Stimulated activated CD8-positive, alpha-beta memory T cell treated with anti-CD3 and anti-CD28 coated beads, Interleukin-12 subunit alpha, Interleukin-12 subunit beta, amount 100 ng/mL, for 1 hour (primary cell): Measurements from ENCODE around the gene CHD5.
"Not testable (repeated sequence)": the region's sequence is repeated elsewhere in the genome, so short reads cannot be mapped to it uniquely, and the experiment has no call there.

Experiments used
- DNase-seq: peaks from one replicate; pipeline ENCODE4 v3.0.0-alpha.2; 2020; ENCODE audit warnings: low read depth

CHD5 gene

DNA sequence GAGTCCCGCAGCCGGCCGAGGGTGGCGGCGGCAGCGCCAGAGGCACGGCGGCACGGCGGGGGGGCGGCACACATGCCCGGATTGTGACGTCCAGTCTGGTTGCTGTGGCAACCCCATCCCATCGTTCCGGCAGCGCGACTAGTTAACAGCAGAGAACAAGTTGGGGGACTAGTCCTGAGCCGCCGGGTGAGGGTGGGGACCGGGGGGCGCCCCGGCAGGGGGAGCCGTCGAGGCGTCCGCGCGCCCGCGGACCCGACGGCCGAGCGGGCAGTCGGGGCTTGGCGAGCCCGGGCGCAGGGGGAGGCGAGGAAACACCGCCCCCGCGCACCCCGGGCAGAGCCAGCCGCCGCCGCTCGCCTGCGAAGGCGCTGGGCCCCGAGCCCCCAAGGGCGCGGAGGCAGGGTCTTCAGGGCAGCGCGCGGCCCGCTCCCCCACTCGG, at the start of gene CHD5:
TSS of gene CHD5 (minus strand) at position 54 of the 439 bp plus-strand sequence. CDS start 298 bp downstream, outside the sequence.
- DNase-seq, result no peak

DNA sequence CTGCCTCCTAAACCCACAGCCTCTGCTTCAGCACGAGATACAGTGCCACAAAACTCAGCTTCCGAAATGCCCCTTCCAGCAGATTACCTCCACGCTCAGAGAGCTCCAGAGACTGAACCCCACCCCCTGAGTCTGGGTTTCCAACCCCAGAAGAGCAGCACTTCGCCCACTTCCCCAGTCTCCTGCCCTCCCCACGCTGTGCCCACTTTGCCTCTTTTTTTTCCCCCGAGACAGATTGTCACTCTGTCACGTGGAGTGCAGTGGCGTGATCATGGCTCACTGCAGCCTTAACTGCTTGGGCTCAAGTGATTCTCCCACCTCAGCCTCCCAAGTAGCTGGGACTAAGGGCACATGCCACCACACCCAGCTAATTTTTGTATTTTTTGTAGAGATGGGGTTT, 45.5 kb upstream of the CHD5 start:
- no peak for DNase-seq

DNA sequence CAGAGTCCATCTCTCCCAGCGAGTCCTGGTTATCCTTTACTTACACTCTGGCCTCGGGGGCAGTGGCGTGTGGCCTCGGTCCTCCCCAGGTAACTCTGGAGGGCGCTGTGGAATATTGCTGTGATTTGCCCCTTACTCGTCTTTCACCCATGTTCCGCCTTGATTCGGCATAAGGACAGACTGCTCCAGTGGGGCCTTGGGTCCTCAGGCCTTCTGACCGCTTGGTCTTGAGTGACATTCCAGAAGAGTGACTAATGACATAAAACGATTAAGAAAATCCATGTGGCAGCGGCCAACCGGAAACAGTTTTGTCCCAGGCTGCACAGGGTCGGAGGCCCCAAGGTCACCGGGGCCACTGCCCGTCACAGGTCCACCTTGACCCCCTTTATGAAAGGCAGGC, 44.6 kb upstream of the CHD5 start:
- no peak for DNase-seq

DNA sequence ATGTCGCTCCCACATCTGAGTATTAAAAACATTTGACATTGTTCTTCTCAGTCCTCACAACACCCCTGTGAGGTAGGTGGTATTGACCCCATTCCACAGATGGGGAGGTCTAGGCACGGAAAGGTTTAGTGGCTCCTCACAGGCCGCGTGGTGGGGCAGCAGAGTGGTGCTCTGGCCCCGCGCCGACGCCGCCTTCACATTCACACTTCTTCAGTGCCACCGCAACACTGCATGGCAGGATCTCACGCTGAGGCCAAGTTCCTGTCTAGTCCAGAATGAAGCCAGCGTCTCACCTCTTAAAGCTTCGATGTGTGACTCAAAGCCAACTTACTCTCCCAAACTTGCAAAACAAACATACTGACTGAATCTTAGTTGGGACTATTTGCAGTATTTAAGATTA, 43.5 kb upstream of the CHD5 start:
- no peak for DNase-seq

DNA sequence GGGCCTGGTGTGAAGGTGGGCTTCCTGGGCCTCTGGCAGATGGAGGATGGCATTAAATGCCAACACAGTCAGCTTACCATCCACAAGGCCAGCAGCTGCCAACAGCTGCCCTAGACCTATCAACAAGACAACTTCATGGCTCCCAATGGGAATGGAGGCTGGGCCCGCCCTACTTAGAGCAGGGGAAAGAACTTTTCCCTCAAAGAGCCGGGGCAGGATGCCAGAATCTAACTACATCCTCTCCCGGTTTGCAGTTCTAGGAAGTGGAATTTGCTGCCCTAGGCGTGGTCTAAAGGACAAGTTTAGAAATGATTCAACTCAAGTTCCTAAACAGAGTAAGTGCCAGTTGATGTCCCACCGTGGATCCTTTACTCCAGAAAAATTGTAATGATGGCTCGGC, 42.5 kb upstream of the CHD5 start:
- no peak for DNase-seq

DNA sequence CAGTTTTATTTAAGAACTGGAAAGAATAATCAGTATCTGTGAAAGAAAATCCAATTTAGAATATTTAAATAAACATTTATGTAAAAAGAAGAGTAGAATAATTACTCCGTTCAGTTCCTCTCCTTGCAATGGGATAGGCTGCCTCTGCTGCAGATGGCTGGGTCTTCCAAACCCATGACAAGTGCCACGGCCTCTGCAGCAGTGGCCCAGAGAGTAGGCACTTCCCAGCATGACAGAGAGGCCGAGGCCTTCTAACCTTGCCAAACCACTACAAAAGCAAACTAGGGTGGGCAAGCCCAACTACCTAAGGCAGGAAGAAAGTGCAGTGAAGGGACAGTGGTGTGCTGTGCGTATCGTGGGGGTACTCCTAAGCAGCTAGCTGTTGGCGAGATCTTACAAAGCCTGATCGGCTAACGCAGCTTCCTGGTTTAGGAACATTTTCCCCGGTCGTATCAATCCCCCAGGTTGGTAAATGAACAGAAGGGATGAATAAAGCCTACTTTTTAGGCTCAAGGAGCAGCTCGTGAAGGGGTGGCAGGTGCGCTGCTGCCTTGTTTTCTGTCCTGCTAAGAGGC, 41.2 kb upstream of the CHD5 start:
- DNase-seq, result no peak

DNA sequence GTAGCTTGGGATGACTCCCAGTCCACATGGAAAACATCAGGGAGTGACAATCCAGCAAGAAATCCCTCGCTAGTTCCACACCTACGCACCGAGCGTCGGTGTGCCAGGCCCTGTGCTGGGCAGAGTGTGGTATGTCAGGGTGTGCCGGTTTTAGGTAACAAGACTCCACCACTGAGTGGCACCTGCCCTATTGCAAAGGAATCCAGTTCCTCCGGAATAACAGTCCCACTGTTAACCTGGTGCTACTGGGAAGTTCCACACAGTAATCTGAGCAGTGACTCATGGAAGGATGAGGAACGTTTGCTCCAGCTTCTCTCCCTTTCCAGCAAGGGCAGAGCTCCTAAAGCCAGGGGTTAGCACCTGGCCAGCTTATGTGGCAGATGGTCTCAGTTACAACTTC, 40.1 kb upstream of the CHD5 start:
- DNase-seq, result no peak

DNA sequence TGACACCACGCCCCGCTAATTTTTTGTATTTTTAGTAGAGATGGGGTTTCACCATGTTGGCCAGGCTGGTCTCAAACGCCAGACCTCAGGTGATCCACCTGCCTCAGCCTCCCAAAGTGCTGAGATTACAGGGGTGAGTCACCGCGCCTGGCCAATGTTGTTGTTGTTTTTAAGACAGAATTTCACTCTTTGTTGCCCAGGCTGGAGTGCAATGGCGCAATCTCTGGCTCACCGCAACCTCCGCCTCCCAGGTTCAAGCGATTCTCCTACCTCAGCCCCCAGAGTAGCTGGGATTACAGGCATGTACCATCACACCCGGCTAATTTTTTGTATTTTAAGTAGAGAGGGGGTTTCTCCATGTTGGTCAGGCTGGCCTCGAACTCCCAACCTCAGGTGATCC, 39.5 kb upstream of the CHD5 start:
- not testable (repeated sequence) for DNase-seq

DNA sequence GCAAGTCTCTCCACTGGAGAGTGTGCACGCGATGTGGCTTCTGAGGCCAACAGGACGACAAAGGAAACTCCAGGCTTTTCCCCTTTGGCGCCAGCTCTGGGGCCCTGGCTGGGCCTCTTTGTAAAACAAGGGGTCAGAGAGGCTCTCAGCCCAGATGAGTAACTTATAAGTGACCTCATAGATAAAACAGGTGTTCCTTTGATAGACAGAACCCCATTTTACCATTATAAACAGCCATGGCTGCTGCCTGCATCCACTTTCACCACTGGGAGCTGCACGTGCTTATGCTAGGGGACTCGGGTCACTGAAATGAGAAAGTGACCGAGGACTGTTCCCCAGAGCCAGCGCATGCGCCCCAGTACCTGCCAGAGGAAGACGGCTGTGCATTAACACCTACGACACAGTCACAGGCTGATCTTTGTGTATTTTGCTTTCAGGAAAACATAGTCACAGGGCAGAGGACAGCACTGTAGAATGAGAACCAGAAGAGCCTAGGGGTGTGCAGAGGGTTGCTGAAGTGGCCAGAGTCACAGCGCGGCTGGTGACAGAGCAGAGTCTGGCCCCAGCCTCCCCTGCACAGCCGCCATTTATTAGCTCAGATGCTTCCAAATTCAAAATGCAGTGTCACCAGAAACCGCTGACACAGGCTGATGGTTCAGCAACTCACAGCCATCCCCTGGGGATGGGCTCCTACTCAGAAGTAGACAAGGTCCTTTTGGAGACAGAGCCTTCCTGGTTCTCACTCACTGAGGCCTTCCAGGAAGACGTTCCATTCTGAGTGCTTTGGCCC, 38.4 kb upstream of the CHD5 start:
- no peak for DNase-seq

DNA sequence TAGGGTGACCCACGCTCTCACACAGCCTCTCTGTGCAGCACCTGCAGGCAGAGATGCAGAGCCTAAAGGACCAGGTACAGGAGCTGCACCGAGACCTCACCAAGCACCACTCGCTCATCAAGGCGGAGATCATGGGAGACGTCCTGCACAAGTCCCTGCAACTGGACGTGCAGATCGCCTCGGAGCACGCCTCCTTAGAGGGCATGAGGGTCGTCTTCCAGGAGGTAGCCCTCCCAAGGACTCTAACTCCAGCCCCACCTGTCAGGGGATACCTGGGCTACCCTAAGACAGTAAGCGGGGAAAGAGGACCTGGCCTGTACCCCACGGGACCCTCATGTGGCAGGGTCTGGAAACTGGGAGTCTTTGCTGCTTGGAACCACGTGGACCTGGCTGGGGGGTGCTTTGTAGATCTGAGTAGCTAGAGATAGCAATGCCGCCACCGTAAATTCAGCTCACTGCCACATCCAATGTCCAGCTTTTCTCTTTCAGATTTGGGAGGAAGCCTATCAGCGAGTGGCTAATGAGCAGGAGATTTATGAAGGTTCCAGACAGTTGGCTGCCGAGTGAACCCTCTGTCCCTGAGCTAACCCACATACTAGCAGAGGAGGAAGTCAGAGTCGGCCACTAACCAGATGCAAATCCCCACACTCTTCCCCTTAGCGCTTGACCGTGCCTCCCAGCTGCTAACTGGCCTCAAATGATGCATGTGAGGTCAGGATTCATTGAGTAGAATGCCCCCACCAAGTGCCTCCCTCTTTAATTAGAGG, 32.3 kb upstream of the CHD5 start:
- DNase-seq, result no peak

DNA sequence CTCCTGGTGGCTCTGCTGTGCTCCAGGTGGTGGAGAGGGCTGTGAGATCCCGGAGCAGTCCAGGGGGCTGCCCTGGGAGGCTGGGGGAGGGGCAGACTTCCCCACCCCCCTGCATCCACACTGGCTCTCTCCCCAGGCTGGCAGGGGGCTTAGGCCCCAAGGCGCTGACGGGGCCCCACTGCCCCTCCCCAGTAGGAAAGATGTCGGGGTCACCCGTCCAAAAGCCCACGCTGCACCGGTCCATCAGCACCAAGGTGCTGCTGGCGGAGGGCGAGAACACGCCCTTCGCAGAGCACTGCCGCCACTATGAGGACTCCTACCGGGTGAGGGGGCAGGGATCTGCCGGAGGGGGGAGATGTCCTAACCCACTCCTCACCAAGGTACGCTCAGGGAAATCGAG, 31.6 kb upstream of the CHD5 start:
- no peak for DNase-seq

DNA sequence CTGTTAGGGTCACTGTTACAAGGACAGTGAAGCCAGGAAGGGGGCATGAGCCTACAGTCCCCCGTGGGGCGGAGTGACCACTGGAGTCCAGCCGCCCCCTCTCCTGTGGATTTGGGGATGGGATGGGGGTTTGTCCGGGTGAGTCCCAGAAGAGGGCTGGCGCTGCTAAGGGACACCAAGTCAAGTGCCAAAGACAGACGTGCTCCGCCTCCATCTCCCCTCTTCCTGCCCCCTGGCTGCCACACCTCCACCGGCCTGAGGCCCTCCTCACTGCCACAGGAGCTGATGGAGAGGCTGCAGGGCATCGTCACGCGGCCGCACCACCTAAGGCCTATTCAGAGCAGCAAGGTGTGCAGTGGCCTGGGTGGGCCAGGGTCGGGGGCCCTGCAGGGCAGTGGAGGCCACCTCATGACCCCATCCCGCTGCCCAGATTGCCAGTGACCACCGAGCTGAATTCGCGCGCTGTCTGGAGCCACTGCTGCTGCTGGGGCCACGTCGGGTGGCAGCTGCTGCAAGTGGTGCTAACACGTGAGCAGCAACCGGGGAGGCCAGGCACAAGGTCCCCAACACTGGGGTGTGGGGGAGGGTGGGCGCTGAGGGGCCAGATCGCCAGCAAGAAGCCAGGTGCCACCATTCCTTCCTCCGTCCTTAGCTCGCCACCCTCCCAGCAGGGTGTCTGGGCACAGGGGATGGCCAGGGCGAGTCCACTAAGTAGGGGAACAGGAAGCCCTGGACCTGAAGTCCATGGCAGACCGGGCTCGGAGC, 30.7 kb upstream of the CHD5 start:
- DNase-seq, result no peak

DNA sequence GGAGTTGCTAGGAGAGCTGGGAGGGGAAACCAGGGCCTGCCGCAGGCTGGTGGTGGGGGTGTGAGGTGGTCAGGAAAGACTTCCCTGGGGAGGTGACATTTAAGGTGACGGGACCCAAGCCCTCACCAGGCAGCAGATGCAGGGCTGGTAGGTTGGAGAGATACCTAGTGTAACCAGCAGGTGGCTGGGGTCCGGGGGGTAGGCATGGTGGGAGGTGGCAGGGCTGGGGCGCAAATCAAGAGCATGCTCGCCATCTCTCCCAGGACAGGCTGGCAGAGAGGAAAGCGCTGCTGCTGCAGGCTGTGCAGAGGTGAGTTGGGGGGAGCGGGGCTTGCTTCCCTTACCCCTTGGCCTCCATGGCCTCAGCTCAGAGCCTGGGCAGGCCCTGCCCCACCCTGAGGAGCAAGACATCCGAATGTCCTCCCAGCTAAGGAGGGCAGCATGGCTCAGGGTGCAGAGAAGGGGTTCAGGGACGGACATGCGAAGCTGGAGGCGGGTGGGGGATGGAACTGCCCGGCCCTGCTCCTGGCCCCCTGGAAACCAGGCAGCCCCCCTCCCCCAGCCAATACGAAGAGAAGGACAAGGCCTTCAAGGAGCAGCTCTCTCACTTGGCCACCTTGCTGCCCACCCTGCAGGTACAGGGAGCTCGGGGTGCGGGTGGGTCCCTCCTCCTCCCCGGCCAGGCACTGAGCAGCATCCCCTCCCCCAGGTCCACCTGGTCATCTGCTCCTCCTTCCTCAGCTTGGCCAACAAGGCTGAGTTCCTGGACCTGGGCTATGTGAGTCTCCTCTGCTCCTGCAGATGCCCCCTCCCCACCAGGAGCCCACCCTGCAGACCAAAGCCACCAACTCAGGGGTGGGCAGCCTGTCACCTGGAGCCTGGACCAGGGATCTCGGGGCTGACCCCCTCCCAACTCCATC, 29.8 kb upstream of the CHD5 start:
- DNase-seq, result no peak

DNA sequence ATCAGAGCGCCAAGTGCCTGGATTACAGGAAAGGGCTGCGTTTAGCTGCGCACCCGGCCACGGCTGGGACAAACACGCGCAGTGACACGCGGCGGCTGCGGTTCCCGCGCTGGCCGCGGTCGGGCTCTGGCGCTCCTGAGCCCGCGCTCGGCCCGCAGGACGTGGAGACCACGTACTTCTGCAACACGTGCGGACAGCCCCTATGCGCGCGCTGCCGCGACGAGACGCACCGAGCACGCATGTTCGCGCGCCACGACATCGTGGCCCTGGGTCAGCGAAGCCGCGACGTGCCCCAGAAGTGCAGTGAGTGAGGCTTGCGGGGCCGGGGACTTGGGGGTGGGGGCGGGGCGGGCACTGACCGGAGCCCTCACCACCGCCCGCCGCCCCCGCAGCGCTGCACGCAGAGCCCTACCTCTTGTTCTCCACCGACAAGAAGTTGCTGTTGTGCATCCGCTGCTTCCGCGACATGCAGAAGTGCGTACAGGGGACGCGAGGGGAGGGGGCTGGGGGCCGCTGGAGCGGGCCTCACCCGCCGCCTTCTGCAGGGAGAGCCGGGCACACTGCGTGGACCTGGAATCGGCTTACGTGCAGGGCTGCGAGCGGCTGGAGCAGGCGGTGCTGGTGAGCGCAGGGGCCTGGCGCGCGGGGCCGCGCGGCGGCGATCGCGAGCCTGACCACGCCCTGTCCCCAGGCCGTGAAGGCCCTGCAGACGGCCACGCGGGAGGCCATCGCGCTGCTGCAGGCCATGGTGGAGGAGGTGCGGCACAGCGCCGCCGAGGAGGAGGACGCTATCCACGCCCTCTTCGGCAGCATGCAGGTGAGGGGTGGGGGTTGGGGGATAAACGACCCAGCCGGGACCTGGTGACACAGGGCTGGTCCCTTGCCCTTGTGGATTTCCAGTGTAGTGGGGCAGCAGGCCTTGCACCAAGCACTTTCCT, 28.9 kb upstream of the CHD5 start:
- DNase-seq, result no peak

DNA sequence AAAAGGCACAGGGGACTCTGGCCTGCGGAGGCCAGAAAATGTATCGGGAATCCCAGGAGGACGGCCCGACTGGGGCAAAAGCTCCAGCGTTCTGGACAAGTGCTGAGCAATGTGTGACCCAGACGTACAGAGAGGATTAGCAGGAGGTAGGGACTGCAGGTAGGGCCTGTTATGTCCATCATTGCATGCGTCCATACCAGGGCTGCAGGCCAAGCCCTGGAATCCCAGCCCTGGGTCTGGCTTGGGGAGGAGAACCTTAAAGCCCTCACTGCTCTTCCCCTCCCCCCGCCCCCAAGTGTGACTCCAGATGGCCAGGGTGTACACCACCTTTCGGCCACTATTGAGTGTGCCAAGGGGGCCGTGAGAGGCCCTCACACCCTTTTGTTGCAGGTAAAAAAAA, 27.8 kb upstream of the CHD5 start:
- no peak for DNase-seq

DNA sequence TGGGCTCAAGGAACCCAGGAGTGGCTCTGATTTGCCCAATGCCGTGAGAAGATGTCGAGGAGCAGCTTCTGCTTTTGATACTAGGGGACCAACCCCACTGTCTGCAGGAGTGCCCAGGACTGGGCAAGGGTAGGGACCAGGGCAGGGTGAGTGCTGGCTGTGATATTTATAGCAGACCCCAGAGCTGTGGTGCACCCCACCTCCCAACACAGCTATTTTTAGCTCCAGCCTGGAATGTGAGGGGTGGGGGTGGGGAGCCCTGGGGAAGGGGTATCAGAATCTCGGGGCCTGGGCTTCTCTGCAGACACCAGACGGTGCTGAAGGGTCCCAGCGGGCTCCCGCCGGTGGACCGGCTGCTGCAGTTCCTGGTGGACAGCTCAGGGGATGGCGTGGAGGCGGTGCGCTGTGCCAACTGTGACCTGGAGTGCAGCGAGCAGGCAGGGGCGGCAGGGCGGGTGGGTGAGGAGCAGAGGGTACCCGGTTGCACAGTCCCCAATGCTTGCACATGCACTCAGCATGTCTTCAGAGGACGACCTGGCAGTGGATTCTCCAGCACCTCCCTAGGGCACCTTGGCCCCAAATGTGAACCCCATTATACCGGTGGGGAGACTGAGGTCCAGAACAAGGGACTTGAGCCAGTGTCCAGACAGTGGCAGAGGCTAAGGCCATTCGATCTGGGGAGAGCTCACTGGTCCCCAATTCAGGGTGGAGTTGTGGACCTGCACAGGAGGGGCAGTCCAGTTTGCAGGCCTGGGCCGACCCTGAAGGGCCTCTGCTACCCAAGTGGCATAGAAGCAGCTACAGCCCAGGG, 27.2 kb upstream of the CHD5 start:
- DNase-seq, result no peak

DNA sequence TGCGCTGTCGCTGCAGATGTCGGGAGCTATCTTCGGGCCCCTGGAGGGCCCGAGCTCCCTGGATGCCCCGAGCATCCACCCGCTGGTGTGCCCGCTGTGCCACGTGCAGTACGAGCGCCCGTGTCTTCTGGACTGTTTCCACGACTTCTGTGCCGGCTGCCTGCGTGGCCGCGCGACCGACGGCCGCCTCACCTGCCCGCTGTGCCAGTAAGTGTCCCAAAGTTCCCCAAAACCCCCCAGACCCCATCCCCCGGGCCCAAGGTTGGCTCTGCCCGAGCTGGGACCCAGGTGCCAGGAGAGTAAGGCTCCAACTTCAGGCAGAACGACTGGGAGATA, 26.4 kb upstream of the CHD5 start:
- no peak for DNase-seq

DNA sequence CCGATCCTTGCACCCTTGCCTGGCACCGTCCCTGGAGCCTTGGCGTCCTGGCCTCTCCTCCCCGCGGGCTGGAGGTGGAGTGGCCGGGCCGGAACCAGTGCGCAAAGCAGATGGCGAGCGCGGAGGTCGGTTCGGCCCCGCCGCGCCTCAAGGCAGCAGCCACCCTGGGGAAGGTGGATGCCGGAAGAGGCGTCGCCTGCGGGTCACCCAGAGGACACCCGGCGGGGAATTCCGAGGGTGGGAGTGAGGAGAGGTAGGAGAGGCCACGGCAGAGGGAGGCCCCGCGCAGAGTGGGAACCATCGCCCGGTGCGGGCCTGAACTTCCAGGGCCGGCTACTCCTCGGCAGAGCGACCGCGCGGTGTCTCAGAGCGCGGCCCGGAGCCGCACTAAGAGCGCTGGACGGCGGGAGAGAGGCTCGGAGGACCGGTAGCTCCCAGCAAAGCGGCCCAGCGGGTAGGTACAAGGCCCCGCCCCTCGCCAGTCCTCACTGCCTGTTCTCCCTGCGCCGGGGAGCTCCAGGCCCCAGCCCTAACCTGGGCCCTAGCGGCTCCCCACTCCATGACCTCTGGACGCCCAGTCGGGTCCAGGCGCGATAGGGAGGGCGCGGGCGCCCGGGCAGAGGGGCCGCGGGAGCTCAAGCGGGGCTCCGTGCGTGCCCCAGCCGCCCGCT, 25.9 kb upstream of the CHD5 start, which contains the start of gene RNF207:
TSS of gene RNF207 (plus strand) at position 271 of the 671 bp plus-strand sequence. CDS start 417 bp downstream, outside the sequence.
- DNase-seq, result peak; percentile 37

DNA sequence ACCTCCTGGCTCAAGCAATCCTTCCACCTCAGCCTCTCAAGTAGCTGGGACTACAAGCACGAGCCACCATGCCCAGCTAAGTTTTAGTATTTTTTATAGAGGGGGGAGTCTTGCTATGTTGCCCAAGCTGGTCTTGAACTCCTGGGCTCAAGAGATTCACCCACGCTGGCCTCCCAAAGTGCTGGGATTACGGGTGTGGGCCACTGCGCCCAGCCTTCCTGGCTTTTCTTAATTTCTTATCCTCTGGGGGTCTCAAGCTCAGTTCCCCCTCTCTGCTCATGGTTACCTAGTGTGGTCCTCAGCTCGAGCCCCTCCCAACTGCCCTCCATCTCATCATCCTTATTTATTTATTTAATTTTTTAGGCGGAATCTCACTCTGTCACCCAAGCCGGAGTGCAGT, 22.1 kb upstream of the CHD5 start:
- DNase-seq, result no peak
